Measurements from ENCODE around the gene STUM. TPM values are rescaled to one million over a fixed set of nuclear protein-coding genes. Genes with fewer than 3 reads are reported as not detected.

The STUM gene
- total and polyA plus RNA-seq, 7 donors = under 0.01 to 16.9 (median 7.2) TPM

- TF ChIP-seq, protein P1, sequence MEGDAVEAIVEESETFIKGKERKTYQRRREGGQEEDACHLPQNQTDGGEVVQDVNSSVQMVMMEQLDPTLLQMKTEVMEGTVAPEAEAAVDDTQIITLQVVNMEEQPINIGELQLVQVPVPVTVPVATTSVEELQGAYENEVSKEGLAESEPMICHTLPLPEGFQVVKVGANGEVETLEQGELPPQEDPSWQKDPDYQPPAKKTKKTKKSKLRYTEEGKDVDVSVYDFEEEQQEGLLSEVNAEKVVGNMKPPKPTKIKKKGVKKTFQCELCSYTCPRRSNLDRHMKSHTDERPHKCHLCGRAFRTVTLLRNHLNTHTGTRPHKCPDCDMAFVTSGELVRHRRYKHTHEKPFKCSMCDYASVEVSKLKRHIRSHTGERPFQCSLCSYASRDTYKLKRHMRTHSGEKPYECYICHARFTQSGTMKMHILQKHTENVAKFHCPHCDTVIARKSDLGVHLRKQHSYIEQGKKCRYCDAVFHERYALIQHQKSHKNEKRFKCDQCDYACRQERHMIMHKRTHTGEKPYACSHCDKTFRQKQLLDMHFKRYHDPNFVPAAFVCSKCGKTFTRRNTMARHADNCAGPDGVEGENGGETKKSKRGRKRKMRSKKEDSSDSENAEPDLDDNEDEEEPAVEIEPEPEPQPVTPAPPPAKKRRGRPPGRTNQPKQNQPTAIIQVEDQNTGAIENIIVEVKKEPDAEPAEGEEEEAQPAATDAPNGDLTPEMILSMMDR (IDR thresholded peaks at IDR 0.05) = no peak
- TF ChIP-seq POLR2A (IDR thresholded peaks at IDR 0.05) (no peak), EP300 (IDR thresholded peaks at IDR 0.05) (no peak), POLR2AphosphoS5 (IDR thresholded peaks at IDR 0.05) (no peak)
- H3K27me3 ChIP-seq = no peaks in the 10 kb centered on the region
- H3K36me3 ChIP-seq = peaks cover 0 to 41% (median 14%) of the 10 kb centered on the region in 4 donors
- H3K4me3 ChIP-seq = no peak overlapping the region
- H3K4me1 ChIP-seq = peaks cover 0 to 65% (median 50%) of the 10 kb centered on the region in 4 donors
- H3K9me3 ChIP-seq = no peaks in the 10 kb centered on the region
- peak; percentile 69 for DNase-seq
- H3K27ac ChIP-seq = peak overlapping the region; percentile 75 to 85 (median 80)
- 80 to 83% methylated on average over 10 of the region's 10 CpGs for WGBS, 2 donors
- intact Hi-C loops (cut with DNase I) = loop anchor here (10.0 kb wide), 1 partner anchor 343 kb away; no protein-coding TSS in a partner anchor
Measured at GRCh38 chr1:226631229-226632000, 82.9 kb downstream of the STUM start.

DNA sequence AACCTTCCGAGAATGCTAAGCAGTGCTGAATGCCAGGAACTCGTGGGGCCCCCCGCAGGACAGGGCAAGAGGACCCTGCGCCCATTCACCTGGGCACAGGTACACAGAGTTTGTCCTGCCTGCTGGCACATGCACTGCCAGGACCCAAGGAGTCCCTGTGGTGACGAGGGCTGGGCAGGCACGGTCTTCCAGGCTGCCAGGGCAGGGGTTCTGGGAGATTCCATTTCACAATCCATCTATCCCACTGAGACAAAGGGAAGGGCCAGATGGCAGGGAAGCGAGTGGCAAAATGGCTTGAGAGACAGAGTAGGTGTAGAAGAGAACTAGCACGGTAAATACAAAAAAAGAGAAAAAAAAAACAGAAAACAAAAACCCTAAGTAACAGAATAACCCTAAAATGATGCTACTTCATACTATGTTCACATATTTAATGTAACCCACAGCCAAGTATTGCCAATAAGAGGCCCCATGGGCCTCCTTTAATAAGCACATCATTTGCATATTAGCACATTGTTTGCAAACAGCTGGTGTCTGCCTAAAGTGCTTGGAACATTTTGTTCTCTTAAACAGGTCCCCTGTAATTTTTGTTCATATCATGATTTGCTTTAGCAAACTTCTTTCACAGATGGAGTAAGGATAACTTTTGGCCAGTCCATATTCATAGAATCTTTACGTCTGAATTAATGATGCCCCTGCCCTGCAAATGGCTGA lies 83.8 kb downstream of the STUM start:
- H3K36me3 ChIP-seq = peaks cover 6 to 51% (median 21%) of the 10 kb centered on the region in 4 donors
- 89 to 92% methylated on average over 9 of the region's 9 CpGs for WGBS, 2 donors
- intact Hi-C loops (cut with DNase I) = loop anchor here (10.0 kb wide), 1 partner anchor 342 kb away; no protein-coding TSS in a partner anchor
- H3K27me3 ChIP-seq = no peaks in the 10 kb centered on the region
- no peaks in the 10 kb centered on the region for H3K9me3 ChIP-seq
- H3K27ac ChIP-seq = peak overlapping the region; percentile 75 to 85 (median 80)
- peaks cover 0 to 62% (median 49%) of the 10 kb centered on the region in 4 donors for H3K4me1 ChIP-seq
- TF ChIP-seq POLR2AphosphoS5 (IDR thresholded peaks at IDR 0.05) = peak in 2 of 4 donors; percentile 3 to 42
- no peak for TF ChIP-seq EP300 (IDR thresholded peaks at IDR 0.05)
- peak; percentile 71 for DNase-seq
- H3K4me3 ChIP-seq = no peak overlapping the region

DNA sequence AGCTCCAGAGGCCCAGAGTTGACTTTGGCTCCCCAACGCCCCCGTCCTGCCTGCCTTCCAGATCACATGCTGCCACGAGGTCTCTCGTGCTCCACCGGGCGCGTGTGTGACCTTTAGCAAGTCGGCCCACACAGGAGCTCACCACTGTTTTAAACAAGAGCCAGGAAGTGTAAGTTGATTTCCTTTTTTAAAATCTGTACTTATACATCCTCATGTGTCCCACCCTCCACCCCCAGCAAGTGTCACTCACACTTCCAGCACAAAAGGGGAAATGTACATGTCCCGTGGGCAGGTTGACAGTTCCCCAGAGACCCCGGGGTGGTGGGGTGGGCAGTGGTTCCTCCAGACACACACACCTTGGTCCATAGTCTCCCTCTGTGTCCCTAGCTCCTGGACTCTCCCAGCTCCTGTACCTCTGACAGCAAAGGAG lies 84.4 kb downstream of the STUM start:
- Histone ChIP-seq H3K9me3 (no peaks in the 10 kb centered on the region), H3K36me3 (peaks cover 9 to 55% (median 23%) of the 10 kb centered on the region in 4 donors), H3K27me3 (no peaks in the 10 kb centered on the region), H3K4me1 (peaks cover 0 to 62% (median 54%) of the 10 kb centered on the region in 4 donors), H3K27ac (peak overlapping the region; percentile 75 to 85 (median 80)), H3K4me3 (no peak overlapping the region)
- peak; percentile 79 for DNase-seq
- 47 to 82% methylated on average over 10 of the region's 10 CpGs for WGBS, 2 donors
- intact Hi-C loops (cut with DNase I) = loop anchor here (10.0 kb wide), 1 partner anchor 342 kb away; no protein-coding TSS in a partner anchor
- TF ChIP-seq POLR2A (IDR thresholded peaks at IDR 0.05) = no peak
- no peak for TF ChIP-seq POLR2AphosphoS5 (IDR thresholded peaks at IDR 0.05)
- TF ChIP-seq, protein P1 (IDR thresholded peaks at IDR 0.05) = no peak
- TF ChIP-seq EP300 (IDR thresholded peaks at IDR 0.05) = no peak

GRCh38 chr1:226633541-226634165 lies 85.1 kb downstream of the STUM start:
- H3K4me1 ChIP-seq = peaks cover 0 to 62% (median 55%) of the 10 kb centered on the region in 4 donors
- peak; percentile 73 for DNase-seq
- WGBS, 2 donors = 44 to 52% methylated on average over 7 of the region's 7 CpGs
- H3K27ac ChIP-seq = peak overlapping the region; percentile 75 to 85 (median 80)
- intact Hi-C loops (cut with DNase I) = loop anchor here (1.0 to 10.0 kb wide), 3 partner anchors 105 to 341 kb away; partner anchors contain the start of gene ITPKB
- peaks cover 9 to 55% (median 24%) of the 10 kb centered on the region in 4 donors for H3K36me3 ChIP-seq
- H3K4me3 ChIP-seq = no peak overlapping the region
- H3K27me3 ChIP-seq = no peaks in the 10 kb centered on the region
- no peaks in the 10 kb centered on the region for H3K9me3 ChIP-seq
- no peak for TF ChIP-seq POLR2A (IDR thresholded peaks at IDR 0.05)
- TF ChIP-seq EP300 (IDR thresholded peaks at IDR 0.05) = no peak
- TF ChIP-seq POLR2AphosphoS5 (IDR thresholded peaks at IDR 0.05) = no peak
- TF ChIP-seq, protein P1 (IDR thresholded peaks at IDR 0.05) = no peak
